Cardiac fibroblast (primary cell): ENCODE results near the gene GFRAL.

Experiments used
- DNase-seq, 2 donors: peaks; one replicate each; pipeline versions ENCODE4 v3.0.0 to v3.0.0-alpha.2; 2010; ENCODE audit warnings: low read depth in 2 of 2
- H3K4me3 ChIP-seq, 2 donors: replicated peaks in 1 of 2; 1 replicate in 1 of 2; 2 replicates in 1 of 2; pipeline ENCODE4 v1.5.1; 2011; ENCODE audit warnings: low read depth in 2 of 2, low read length in 2 of 2, mild to moderate bottlenecking in 2 of 2, moderate library complexity in 1 of 2
- TF ChIP-seq, protein P1 (sequence below): IDR thresholded peaks from one replicate; pipeline ENCODE4 v1.5.1; 2011; ENCODE audit warnings: low read depth, mild to moderate bottlenecking, low read length, inconsistent platforms

GFRAL gene

DNA sequence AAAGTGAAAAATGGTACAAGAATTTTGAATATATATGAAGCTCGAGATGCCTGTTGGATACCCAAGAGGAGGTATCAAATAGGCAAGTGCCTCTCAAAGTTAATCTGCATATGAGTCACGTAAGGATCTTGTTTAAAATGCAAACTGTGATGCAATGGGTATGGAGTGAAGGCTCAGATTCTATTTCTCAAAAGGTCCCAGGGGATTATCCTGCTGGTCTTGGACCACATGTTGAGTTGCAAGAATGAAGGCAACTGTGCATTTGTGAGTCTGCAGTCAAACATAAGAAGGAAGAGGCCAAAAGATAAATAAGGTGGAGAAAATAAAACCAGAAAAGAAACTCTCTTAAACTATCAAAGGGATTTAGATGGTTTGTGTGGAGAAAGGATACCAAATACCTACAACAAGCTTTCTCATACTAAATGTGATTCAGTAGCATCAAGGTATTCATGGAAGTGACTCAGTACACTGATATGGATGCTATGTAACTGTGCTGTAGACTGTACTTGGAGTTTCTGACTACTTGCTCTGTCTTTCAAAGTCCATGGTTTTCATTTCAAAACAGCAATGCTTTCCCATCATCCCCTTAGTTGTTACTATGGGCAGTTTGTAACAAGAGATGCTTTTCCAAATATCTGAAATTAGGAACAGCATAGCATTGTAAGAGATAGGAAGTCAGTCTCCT is 106.3 kb downstream of the GFRAL start:
- H3K4me3 ChIP-seq: no peak overlapping the region
- peak; percentile 52 to 87 for DNase-seq
- TF ChIP-seq, protein P1, sequence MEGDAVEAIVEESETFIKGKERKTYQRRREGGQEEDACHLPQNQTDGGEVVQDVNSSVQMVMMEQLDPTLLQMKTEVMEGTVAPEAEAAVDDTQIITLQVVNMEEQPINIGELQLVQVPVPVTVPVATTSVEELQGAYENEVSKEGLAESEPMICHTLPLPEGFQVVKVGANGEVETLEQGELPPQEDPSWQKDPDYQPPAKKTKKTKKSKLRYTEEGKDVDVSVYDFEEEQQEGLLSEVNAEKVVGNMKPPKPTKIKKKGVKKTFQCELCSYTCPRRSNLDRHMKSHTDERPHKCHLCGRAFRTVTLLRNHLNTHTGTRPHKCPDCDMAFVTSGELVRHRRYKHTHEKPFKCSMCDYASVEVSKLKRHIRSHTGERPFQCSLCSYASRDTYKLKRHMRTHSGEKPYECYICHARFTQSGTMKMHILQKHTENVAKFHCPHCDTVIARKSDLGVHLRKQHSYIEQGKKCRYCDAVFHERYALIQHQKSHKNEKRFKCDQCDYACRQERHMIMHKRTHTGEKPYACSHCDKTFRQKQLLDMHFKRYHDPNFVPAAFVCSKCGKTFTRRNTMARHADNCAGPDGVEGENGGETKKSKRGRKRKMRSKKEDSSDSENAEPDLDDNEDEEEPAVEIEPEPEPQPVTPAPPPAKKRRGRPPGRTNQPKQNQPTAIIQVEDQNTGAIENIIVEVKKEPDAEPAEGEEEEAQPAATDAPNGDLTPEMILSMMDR: no peak

DNA sequence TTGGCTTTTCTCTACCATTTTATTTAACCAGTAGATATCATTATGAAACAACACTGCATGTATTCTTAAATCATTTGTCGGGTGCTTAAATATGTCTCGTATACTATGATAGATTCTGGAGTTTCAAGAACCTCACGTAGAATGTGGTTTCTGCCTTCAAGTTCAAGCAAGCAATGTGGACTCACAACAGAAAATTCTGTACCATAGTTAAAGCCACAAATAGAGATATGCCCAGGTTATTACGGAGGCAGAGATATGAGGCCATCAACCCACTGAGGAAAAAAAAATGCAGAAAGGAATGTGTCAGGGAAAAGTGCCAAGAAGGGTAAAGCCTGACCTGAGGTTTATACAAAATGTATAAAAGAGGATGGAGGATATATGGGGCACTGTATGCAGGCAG is 109.9 kb downstream of the GFRAL start:
- peak in 1 of 2 donors; percentile 12 for DNase-seq
- no peak overlapping the region for H3K4me3 ChIP-seq
- TF ChIP-seq, protein P1: no peak

DNA sequence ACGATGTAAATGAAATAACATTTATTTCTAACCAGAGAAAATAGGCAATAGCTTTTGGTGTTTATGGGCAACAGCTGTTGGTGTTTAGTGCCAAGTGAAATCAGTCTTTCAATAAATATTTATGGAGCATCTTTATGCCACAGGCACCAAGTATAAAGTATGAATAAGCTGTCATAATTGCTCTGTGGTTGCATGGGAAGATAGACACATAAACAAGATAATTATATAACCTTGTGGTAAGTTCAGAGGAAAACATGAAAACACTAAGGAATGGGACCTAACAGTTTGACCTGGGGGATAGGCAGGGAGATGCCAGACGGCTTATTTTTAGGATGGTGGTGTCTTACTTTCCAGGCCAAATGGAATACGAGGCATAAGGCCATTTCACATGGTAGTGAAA is 110.9 kb downstream of the GFRAL start:
- TF ChIP-seq, protein P1: no peak
- no peak for DNase-seq
- H3K4me3 ChIP-seq: no peak overlapping the region

DNA sequence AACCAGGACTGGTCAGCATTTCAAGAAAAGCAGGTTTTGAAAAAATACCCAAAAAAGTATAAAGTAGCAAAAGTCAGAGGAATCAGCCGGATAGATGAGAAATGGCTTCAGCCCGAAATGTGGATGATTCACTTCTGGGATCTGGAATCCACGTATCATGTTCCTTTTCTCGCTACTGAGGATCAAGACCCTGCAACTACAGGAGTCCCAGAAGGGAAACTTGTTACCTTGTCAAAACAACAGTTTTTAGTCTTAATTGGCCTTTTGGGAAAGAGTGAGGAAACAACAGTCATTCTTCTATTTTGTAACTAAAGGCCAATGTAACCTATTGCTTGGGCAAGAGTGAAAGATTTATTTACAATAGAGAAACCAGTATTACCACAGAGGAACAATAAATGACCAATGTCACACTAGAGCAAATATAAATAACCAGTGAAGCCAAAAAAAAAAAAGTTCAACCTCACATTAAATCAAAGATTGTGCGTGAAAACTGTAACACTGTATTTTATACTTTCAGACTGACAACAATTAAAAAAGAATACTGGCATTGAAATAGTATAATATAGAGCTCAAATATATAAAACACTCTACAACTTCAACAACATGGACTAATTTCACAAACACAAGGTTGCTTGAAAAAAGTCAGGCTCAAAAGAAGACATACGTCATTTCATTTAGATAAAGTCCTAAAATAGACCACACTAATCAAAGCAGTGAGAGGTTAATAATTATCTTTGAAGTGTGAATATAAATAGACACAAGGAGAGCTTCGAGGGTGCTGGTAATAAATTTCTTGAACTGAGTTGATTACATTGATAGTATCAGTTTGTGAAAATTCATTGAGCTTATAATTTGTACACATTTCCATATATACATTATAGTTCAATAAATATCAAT is 116.2 kb downstream of the GFRAL start:
- no peak overlapping the region for H3K4me3 ChIP-seq
- TF ChIP-seq, protein P1: no peak
- no peak for DNase-seq

DNA sequence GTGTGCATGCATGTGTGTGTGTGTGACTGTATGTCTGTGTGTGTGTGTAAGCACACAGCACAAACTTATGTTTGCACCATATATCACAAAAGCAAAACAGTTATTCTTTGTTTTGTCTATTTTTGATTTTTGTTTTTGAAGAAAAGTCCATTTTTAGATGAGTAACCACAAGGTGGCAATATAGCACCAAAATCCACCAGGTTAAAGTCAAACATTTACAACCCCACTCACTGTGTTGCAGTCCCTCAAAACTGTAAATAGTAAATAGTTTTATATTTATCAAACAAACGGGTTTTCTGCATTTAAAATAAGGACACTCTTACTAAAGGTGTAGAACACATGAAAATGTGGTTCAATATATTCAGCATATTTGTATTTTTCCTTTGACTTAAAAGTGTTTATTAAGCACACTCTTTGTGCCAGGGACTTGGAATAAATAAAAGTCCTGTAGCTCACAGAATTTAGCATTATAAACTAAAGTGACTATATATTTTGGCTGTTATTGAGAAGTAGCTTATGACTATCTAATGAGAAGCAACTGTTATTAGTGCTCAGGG is 118.5 kb downstream of the GFRAL start:
- peak; percentile 57 to 71 for DNase-seq
- H3K4me3 ChIP-seq: no peak overlapping the region
- TF ChIP-seq, protein P1: peak; percentile 38

DNA sequence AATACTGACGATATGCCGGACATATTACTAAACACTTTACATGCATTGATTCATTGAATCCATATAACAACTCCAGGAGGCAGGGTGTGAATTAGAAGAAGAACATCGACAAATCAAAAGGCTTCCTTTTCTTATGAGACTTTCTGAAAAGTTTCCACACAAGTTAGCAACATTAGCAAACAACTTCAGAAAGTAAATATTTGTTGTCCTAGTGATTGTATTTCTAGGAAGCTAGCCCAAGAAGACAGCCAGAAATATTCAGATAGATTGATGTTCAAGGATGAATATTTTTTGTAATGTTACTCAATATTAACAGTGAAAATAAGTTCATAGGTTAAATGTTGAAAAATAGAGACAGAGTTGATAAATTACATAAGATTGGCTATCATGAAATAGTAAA is 120.6 kb downstream of the GFRAL start:
- no peak overlapping the region for H3K4me3 ChIP-seq
- TF ChIP-seq, protein P1: no peak
- no peak for DNase-seq
